Fibroblast of lung (primary cell): Measurements from ENCODE around the gene DAB1. TPM values are rescaled to one million over a fixed set of nuclear protein-coding genes. Genes with fewer than 3 reads are reported as not detected.

ENCODE experiments used
- DNase-seq, 2 donors: peaks; one replicate each; pipeline versions ENCODE4 v3.0.0 to v3.0.0-alpha.2; 2010; ENCODE audit warnings: low read depth in 2 of 2
- H2AFZ ChIP-seq: 2 replicates; pipeline ENCODE4 v1.5.1; 2012; ENCODE audit warnings: low read length, control low read depth, inconsistent platforms
- H3K27ac ChIP-seq: 2 replicates; pipeline ENCODE4 v1.5.1; 2011; ENCODE audit warnings: low read length, control low read depth; ENCODE audit not compliant: insufficient read depth
- H3K27me3 ChIP-seq: 2 replicates; pipeline ENCODE4 v1.5.1; 2011; ENCODE audit warnings: mild to moderate bottlenecking, low read length; ENCODE audit not compliant: control insufficient read depth, insufficient read depth
- H3K36me3 ChIP-seq: 2 replicates; pipeline ENCODE4 v1.5.1; 2011; ENCODE audit warnings: low read length; ENCODE audit not compliant: control insufficient read depth, insufficient read depth
- H3K4me1 ChIP-seq: 2 replicates; pipeline ENCODE4 v1.5.1; 2011; ENCODE audit warnings: low read length; ENCODE audit not compliant: control insufficient read depth, insufficient read depth; ENCODE audit errors: extremely low read depth
- H3K4me2 ChIP-seq: 2 replicates; pipeline ENCODE4 v1.5.1; 2011; ENCODE audit warnings: low read length, control low read depth; ENCODE audit not compliant: insufficient read depth; ENCODE audit errors: extremely low read depth
- H3K4me3 ChIP-seq, 4 experiments: fragments of 200-600 bp in 1 of 4; sonication (generic) in 1 of 4; replicated peaks in 1 of 4; 2 replicates each; pipeline ENCODE4 v1.5.1; 2011 to 2016; ENCODE audit warnings: low read length in 4 of 4, low read depth in 3 of 4, mild to moderate bottlenecking in 3 of 4, control low read depth in 2 of 4, inconsistent platforms in 1 of 4, mixed read lengths in 1 of 4; ENCODE audit not compliant: insufficient read depth in 1 of 4; ENCODE audit errors: control extremely low read depth in 1 of 4
- H3K79me2 ChIP-seq: 2 replicates; pipeline ENCODE4 v1.5.1; 2012; ENCODE audit warnings: mild to moderate bottlenecking, low read length, inconsistent platforms; ENCODE audit not compliant: control insufficient read depth, insufficient read depth
- H3K9ac ChIP-seq: 2 replicates; pipeline ENCODE4 v1.5.1; 2011; ENCODE audit warnings: mild to moderate bottlenecking, low read length, control low read depth; ENCODE audit not compliant: insufficient read depth
- H3K9me3 ChIP-seq: 2 replicates; pipeline ENCODE4 v1.5.1; 2012; ENCODE audit warnings: low read depth, low read length; ENCODE audit not compliant: control insufficient read depth, insufficient read depth
- H4K20me1 ChIP-seq: 2 replicates; pipeline ENCODE4 v1.5.1; 2011; ENCODE audit warnings: low read length; ENCODE audit not compliant: control insufficient read depth, insufficient read depth; ENCODE audit errors: extremely low read depth
- CTCF ChIP-seq, 2 donors: IDR thresholded peaks in 1 of 2; conservative IDR thresholded peaks in 1 of 2; 1 replicate in 1 of 2; 2 replicates in 1 of 2; pipeline ENCODE4 v1.5.1; 2011 to 2012; ENCODE audit warnings: low read length in 2 of 2, control low read depth in 1 of 2, inconsistent platforms in 1 of 2, low read depth in 1 of 2, mild to moderate bottlenecking in 1 of 2
- EZH2 ChIP-seq: IDR thresholded peaks from 2 replicates; pipeline ENCODE4 v1.5.1; 2012; ENCODE audit warnings: low read length, control low read depth, mild to moderate bottlenecking; ENCODE audit errors: missing control alignments
- polyA plus RNA-seq, 2 donors: library from polyadenylated mRNA; depleted of rRNA in 1 of 2; stranded (reverse) in 1 of 2; unstranded in 1 of 2; fragments of >200 nt; gene quantifications; 2 replicates each; pipeline ENCODE4 v1.2.1, GENCODE V29; 2011 to 2012; ENCODE audit warnings: missing spikeins in 1 of 2
- total RNA-seq: library from RNA; depleted of rRNA; stranded (reverse); fragments of >200 nt; gene quantifications from 2 replicates; pipeline ENCODE4 v1.2.1, GENCODE V29; 2014

The DAB1 gene
- total and polyA plus RNA-seq, 2 donors (not counting 1 experiment from before 2014, with no cell fraction given), result 0.17 to 2.0 TPM

GRCh38 chr1:57443004-57443403 is 19.1 kb upstream of the DAB1 start:
- Histone ChIP-seq H3K79me2 (no peaks in the 10 kb centered on the region), H3K9ac (no peak overlapping the region), H3K27ac (no peak overlapping the region), H3K36me3 (no peaks in the 10 kb centered on the region), H3K27me3 (no peaks in the 10 kb centered on the region), H3K9me3 (no peaks in the 10 kb centered on the region), H3K4me2 (no peak overlapping the region), H2AFZ (no peak overlapping the region), H3K4me3 (no peak overlapping the region), H3K4me1 (no peaks in the 10 kb centered on the region), H4K20me1 (no peaks in the 10 kb centered on the region)
- DNase-seq, result no peak
- no peak for TF ChIP-seq CTCF (conservative IDR thresholded peaks at IDR 0.05 in 1 of 2, IDR thresholded peaks at IDR 0.05 in 1 of 2; ENCODE audit: low read depth in 1 of 2, low read length in 2 of 2)
- no peak for TF ChIP-seq EZH2

DNA sequence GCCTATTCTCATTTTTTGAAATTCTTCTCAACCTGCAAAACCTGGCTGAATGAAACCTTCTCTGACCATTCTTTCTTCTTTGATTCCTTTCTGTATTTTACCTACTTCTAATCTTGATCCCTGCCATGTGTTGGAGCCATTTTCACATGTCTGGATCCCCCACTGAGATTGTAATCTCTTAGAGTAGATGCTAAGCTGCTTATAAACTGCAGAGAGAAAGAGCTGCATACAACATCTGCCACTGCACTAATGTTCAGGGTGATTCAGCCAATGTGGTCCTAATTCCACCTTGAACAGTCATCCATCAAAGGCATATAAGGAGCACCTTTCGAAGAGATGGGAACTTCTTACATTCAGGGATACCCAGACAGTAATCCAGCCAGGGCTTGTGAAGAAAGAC is 16.2 kb upstream of the DAB1 start:
- Histone ChIP-seq H3K9ac (no peak overlapping the region), H3K4me1 (no peaks in the 10 kb centered on the region), H3K4me2 (no peak overlapping the region), H3K4me3 (no peak overlapping the region), H4K20me1 (no peaks in the 10 kb centered on the region), H3K27ac (no peak overlapping the region), H3K9me3 (no peaks in the 10 kb centered on the region), H2AFZ (no peak overlapping the region), H3K36me3 (no peaks in the 10 kb centered on the region), H3K79me2 (no peaks in the 10 kb centered on the region), H3K27me3 (no peaks in the 10 kb centered on the region)
- DNase-seq, result no peak
- TF ChIP-seq CTCF (conservative IDR thresholded peaks at IDR 0.05 in 1 of 2, IDR thresholded peaks at IDR 0.05 in 1 of 2; ENCODE audit: low read depth in 1 of 2, low read length in 2 of 2), result no peak
- no peak for TF ChIP-seq EZH2

DNA sequence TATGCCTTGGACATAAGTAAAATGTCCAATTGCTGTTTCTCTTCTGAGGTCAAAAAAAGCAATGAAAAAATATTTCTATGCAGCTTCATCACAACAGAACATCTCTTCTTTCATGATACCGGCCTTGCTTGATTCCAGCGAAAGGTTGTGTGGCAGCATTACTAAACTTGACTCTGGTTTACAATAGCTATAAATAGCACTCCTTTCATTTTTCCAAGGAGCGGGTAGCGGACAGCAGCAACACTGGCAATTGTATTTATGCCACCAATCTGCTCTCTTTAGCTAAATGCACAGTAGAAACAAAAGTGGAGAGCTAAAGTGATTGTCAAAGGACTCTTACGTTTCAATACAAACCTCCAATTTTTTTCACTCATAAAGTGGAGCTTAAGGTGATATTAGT is 7.5 kb upstream of the DAB1 start:
- H2AFZ ChIP-seq, result no peak overlapping the region
- no peaks in the 10 kb centered on the region for H3K79me2 ChIP-seq
- H4K20me1 ChIP-seq, result no peaks in the 10 kb centered on the region
- H3K4me3 ChIP-seq, result no peak overlapping the region
- no peaks in the 10 kb centered on the region for H3K27me3 ChIP-seq
- H3K4me1 ChIP-seq, result no peaks in the 10 kb centered on the region
- H3K36me3 ChIP-seq, result no peaks in the 10 kb centered on the region
- no peak overlapping the region for H3K4me2 ChIP-seq
- H3K9ac ChIP-seq, result no peak overlapping the region
- no peaks in the 10 kb centered on the region for H3K9me3 ChIP-seq
- TF ChIP-seq CTCF (conservative IDR thresholded peaks at IDR 0.05 in 1 of 2, IDR thresholded peaks at IDR 0.05 in 1 of 2; ENCODE audit: low read depth in 1 of 2, low read length in 2 of 2), result no peak
- TF ChIP-seq EZH2, result no peak
- no peak for DNase-seq
- no peak overlapping the region for H3K27ac ChIP-seq
